Activated CD4-positive, alpha-beta T cell treated with anti-CD3 and anti-CD28 coated beads, Interleukin-2, amount 50 U/mL, for 4 hours (primary cell): ENCODE data around the gene UTS2R.
A peak's percentile ranks its signal among the peaks of the same experiment; 100 is the strongest.
"Not testable (repeated sequence)": the region's sequence is repeated elsewhere in the genome, so short reads cannot be mapped to it uniquely, and the experiment has no call there.

Source experiments
- DNase-seq, 2 experiments: peaks; one replicate each; pipeline ENCODE4 v3.0.0-alpha.2; 2020

Gene UTS2R

GRCh38 chr17:82334622-82335394 lies 36.8 kb upstream of the UTS2R start:
- DNase-seq, result no peak

GRCh38 chr17:82338858-82339633 lies 32.5 kb upstream of the UTS2R start:
- DNase-seq, result no peak

GRCh38 chr17:82339634-82340580 lies 31.7 kb upstream of the UTS2R start:
- DNase-seq, result no peak

- DNase-seq, result no peak
Measured at GRCh38 chr17:82342361-82343079, 29.0 kb upstream of the UTS2R start.

GRCh38 chr17:82343560-82343959 lies 28.0 kb upstream of the UTS2R start:
- no peak for DNase-seq

- no peak for DNase-seq
Measured at GRCh38 chr17:82344175-82344907, 27.2 kb upstream of the UTS2R start.

- DNase-seq, result no peak
Measured at GRCh38 chr17:82345151-82345976, 26.2 kb upstream of the UTS2R start.

- no peak for DNase-seq
Measured at GRCh38 chr17:82346342-82347300, 24.9 kb upstream of the UTS2R start.

GRCh38 chr17:82347994-82348393 lies 23.6 kb upstream of the UTS2R start:
- not testable (repeated sequence) for DNase-seq

- DNase-seq, result no peak
Measured at GRCh38 chr17:82348434-82348833, 23.1 kb upstream of the UTS2R start.

GRCh38 chr17:82348866-82349265 lies 22.7 kb upstream of the UTS2R start:
- DNase-seq, result no peak

- no peak for DNase-seq
Measured at GRCh38 chr17:82349287-82349701, 22.3 kb upstream of the UTS2R start.

- DNase-seq, result peak; percentile 37 to 41
Measured at GRCh38 chr17:82350182-82351030, 21.2 kb upstream of the UTS2R start.

GRCh38 chr17:82351254-82351712 lies 20.3 kb upstream of the UTS2R start:
- no peak for DNase-seq

- peak; percentile 79 to 81 for DNase-seq
Measured at GRCh38 chr17:82351713-82352488, 19.7 kb upstream of the UTS2R start.

- DNase-seq, result no peak
Measured at GRCh38 chr17:82353484-82353883, 18.1 kb upstream of the UTS2R start.

- no peak for DNase-seq
Measured at GRCh38 chr17:82354804-82355308, 16.7 kb upstream of the UTS2R start.
